Measurements from ENCODE around the gene ZFP57.

ZFP57 gene

GRCh38 chr6:29724937-29725869, 44.3 kb upstream of the ZFP57 start:
- TF ChIP-seq POLR2A (IDR thresholded peaks at IDR 0.05; ENCODE audit: low read depth, low read length) (no peak; the same call in 1 of the 2 replicates), TAF1 (IDR thresholded peaks at IDR 0.05; ENCODE audit: low read depth, low read length) (no peak), PAX5 (IDR thresholded peaks at IDR 0.05; ENCODE audit: insufficient read depth, low read length, severe bottlenecking) (no peak), POU2F2 (IDR thresholded peaks at IDR 0.05; ENCODE audit: low read depth, low read length) (no peak), SPI1 (IDR thresholded peaks at IDR 0.05; ENCODE audit: low read depth, low read length) (no peak), POLR2AphosphoS5 (IDR thresholded peaks at IDR 0.05; ENCODE audit: low read depth, low read length) (no peak; the same call in 1 of the 2 replicates)
- FAIRE-seq = no peak
- DNase-seq (ENCODE audit: insufficient read length, low spot score) = no peak

GRCh38 chr6:29723666-29724588, 43.0 kb upstream of the ZFP57 start:
- DNase-seq (ENCODE audit: insufficient read length, low spot score) = peak; percentile 61
- TF ChIP-seq POU2F2 (IDR thresholded peaks at IDR 0.05; ENCODE audit: low read depth, low read length) (peak; percentile 71; the same call in 1 of the 2 replicates), POLR2AphosphoS5 (IDR thresholded peaks at IDR 0.05; ENCODE audit: low read depth, low read length) (peak; percentile 82), TAF1 (IDR thresholded peaks at IDR 0.05; ENCODE audit: low read depth, low read length) (peak; percentile 64; the same call in 1 of the 2 replicates), POLR2A (IDR thresholded peaks at IDR 0.05; ENCODE audit: low read depth, low read length) (peak; percentile 65), SPI1 (IDR thresholded peaks at IDR 0.05; ENCODE audit: low read depth, low read length) (no peak)
- peak; percentile 76 for FAIRE-seq

DNA sequence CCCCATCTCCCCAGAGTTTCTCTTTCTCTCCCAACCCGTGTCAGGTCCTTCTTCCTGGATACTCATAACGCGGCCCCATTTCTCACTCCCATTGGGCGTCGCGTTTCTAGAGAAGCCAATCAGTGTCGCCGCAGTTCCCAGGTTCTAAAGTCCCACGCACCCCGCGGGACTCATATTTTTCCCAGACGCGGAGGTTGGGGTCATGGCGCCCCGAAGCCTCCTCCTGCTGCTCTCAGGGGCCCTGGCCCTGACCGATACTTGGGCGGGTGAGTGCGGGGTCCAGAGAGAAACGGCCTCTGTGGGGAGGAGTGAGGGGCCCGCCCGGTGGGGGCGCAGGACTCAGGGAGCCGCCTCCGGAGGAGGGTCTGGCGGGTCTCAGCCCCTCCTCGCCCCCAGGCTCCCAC, 42.3 kb upstream of the ZFP57 start, which contains the start of gene HLA-F:
Gene HLA-F (plus strand): TSS at position 173 of the 404 bp plus-strand sequence. CDS start 30 bp downstream, at position 203.
- peak; percentile 84 for FAIRE-seq
- DNase-seq (ENCODE audit: insufficient read length, low spot score) = peak; percentile 81
- TF ChIP-seq PAX5 (IDR thresholded peaks at IDR 0.05; ENCODE audit: insufficient read depth, low read length, severe bottlenecking) (no peak), TAF1 (IDR thresholded peaks at IDR 0.05; ENCODE audit: low read depth, low read length) (peak; percentile 29; the same call in 1 of the 2 replicates)

GRCh38 chr6:29720863-29721262, 39.9 kb upstream of the ZFP57 start:
- DNase-seq (ENCODE audit: insufficient read length, low spot score) = no peak
- TF ChIP-seq POLR2A (IDR thresholded peaks at IDR 0.05; ENCODE audit: low read depth, low read length) = no peak
- no peak for TF ChIP-seq POLR2AphosphoS5 (IDR thresholded peaks at IDR 0.05; ENCODE audit: low read depth, low read length)
- TF ChIP-seq TAF1 (IDR thresholded peaks at IDR 0.05; ENCODE audit: low read depth, low read length) = no peak
- no peak for FAIRE-seq

- FAIRE-seq = no peak
- TF ChIP-seq POU2F2 (IDR thresholded peaks at IDR 0.05; ENCODE audit: low read depth, low read length) (no peak), POLR2AphosphoS5 (IDR thresholded peaks at IDR 0.05; ENCODE audit: low read depth, low read length) (no peak), TAF1 (IDR thresholded peaks at IDR 0.05; ENCODE audit: low read depth, low read length) (no peak), PAX5 (IDR thresholded peaks at IDR 0.05; ENCODE audit: insufficient read depth, low read length, severe bottlenecking) (no peak), POLR2A (IDR thresholded peaks at IDR 0.05; ENCODE audit: low read depth, low read length) (no peak), SPI1 (IDR thresholded peaks at IDR 0.05; ENCODE audit: low read depth, low read length) (no peak)
- DNase-seq (ENCODE audit: insufficient read length, low spot score) = no peak
These were observed 29.5 kb upstream of the ZFP57 start for GRCh38 chr6:29710281-29710941.

GRCh38 chr6:29709188-29709587, 28.2 kb upstream of the ZFP57 start:
- no peak for FAIRE-seq
- no peak for DNase-seq (ENCODE audit: insufficient read length, low spot score)
- TF ChIP-seq PAX5 (IDR thresholded peaks at IDR 0.05; ENCODE audit: insufficient read depth, low read length, severe bottlenecking) (no peak), SPI1 (IDR thresholded peaks at IDR 0.05; ENCODE audit: low read depth, low read length) (no peak), POU2F2 (IDR thresholded peaks at IDR 0.05; ENCODE audit: low read depth, low read length) (no peak), POLR2A (IDR thresholded peaks at IDR 0.05; ENCODE audit: low read depth, low read length) (no peak), POLR2AphosphoS5 (IDR thresholded peaks at IDR 0.05; ENCODE audit: low read depth, low read length) (no peak), TAF1 (IDR thresholded peaks at IDR 0.05; ENCODE audit: low read depth, low read length) (no peak)

DNA sequence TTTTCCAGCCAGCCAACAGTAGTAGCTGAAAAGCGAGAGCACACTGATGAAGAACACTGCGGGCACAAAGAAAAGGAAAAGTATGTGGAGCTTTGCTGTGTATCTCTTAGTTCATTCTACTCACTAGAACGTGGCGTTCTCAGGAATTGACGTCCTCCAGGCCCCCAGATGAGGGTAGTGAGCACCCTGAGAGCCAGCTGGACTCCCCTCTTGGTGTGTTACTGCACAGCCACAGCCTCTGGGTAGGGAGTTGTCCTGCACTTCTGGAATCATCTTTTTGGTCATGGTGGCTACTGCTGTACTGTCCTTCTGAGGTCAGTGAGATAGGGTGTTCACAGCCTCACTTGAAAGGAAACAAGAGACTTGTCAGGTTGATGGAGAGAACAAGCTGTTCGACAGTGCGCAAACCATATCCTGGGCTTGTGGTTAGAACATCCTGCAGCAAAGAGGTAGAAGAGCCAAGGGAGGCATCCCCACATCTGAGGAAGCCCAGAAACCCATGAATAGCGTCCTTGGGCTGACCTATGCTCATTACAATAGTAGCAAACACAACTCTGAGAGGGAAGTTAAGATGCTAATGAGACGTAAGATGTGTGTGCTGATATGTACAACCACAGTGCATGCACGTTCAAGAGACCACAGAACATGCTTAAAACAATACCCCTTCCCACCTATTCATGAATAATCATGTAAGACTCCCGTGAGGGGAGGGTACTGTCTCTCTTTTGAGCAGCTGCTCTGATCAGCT, 27.7 kb upstream of the ZFP57 start:
- no peak for DNase-seq (ENCODE audit: insufficient read length, low spot score)

GRCh38 chr6:29705389-29706231, 24.7 kb upstream of the ZFP57 start:
- peak; percentile 57 for FAIRE-seq
- no peak for TF ChIP-seq PAX5 (IDR thresholded peaks at IDR 0.05; ENCODE audit: insufficient read depth, low read length, severe bottlenecking)
- TF ChIP-seq POLR2AphosphoS5 (IDR thresholded peaks at IDR 0.05; ENCODE audit: low read depth, low read length) = no peak
- no peak for TF ChIP-seq POLR2A (IDR thresholded peaks at IDR 0.05; ENCODE audit: low read depth, low read length)
- no peak for TF ChIP-seq POU2F2 (IDR thresholded peaks at IDR 0.05; ENCODE audit: low read depth, low read length)
- no peak for TF ChIP-seq SPI1 (IDR thresholded peaks at IDR 0.05; ENCODE audit: low read depth, low read length)
- no peak for TF ChIP-seq TAF1 (IDR thresholded peaks at IDR 0.05; ENCODE audit: low read depth, low read length)
- no peak for DNase-seq (ENCODE audit: insufficient read length, low spot score)

More for the DNA sequence above, 27.7 kb upstream of the ZFP57 start:
- TF ChIP-seq SPI1 (IDR thresholded peaks at IDR 0.05; ENCODE audit: low read depth, low read length) (no peak), POU2F2 (IDR thresholded peaks at IDR 0.05; ENCODE audit: low read depth, low read length) (0 out of 2 replicates have a peak, but pooled peaks have one; percentile 39)
- peak; percentile 83 for FAIRE-seq
